Measurements from ENCODE around the gene PRDM10.

The PRDM10 gene

GRCh38 chr11:129935723-129936122 is 66.9 kb downstream of the PRDM10 start:
- Histone ChIP-seq H4K20me1 (ENCODE audit: insufficient read depth, low read length) (no peaks in the 10 kb centered on the region), H3K27ac (ENCODE audit: low read depth, low read length, poor library complexity, severe bottlenecking) (no peak overlapping the region), H3F3A (ENCODE audit: insufficient read depth, low read length) (no peaks in the 10 kb centered on the region), H3K36me3 (ENCODE audit: insufficient read depth, low read length) (peaks cover 91% of the 10 kb centered on the region), H3K4me1 (ENCODE audit: insufficient read depth, low read length, severe bottlenecking) (peaks cover 15% of the 10 kb centered on the region), H3K4me3 (ENCODE audit: low read depth, low read length, poor library complexity, severe bottlenecking) (no peak overlapping the region), H3K79me2 (ENCODE audit: insufficient read depth, low read length) (no peaks in the 10 kb centered on the region), H2AFZ (ENCODE audit: low read length) (no peak overlapping the region), H3K27me3 (ENCODE audit: insufficient read depth, low read length) (no peaks in the 10 kb centered on the region), H3K9me3 (ENCODE audit: low read length) (no peaks in the 10 kb centered on the region), H3K9me2 (ENCODE audit: low read depth, low read length) (no peaks in the 10 kb centered on the region), H3K4me2 (ENCODE audit: low read length) (no peak overlapping the region), H3K9ac (ENCODE audit: low read length) (no peak overlapping the region)
- TF ChIP-seq EZH2 (IDR thresholded peaks at IDR 0.05; ENCODE audit: borderline replicate concordance, low read length) (no peak), CTCF (IDR thresholded peaks at IDR 0.05; ENCODE audit: low read length) (no peak)

- Histone ChIP-seq H3K79me2 (ENCODE audit: insufficient read depth, low read length) (no peaks in the 10 kb centered on the region; the same call in 1 of the 2 replicates), H3K9me3 (ENCODE audit: low read length) (no peaks in the 10 kb centered on the region), H3K27me3 (ENCODE audit: insufficient read depth, low read length) (no peaks in the 10 kb centered on the region), H3K36me3 (ENCODE audit: insufficient read depth, low read length) (peaks cover 92% of the 10 kb centered on the region), H2AFZ (ENCODE audit: low read length) (no peak overlapping the region), H3K9ac (ENCODE audit: low read length) (no peak overlapping the region), H3K4me1 (ENCODE audit: insufficient read depth, low read length, severe bottlenecking) (no peaks in the 10 kb centered on the region), H4K20me1 (ENCODE audit: insufficient read depth, low read length) (no peaks in the 10 kb centered on the region), H3K27ac (ENCODE audit: low read depth, low read length, poor library complexity, severe bottlenecking) (no peak overlapping the region), H3K4me2 (ENCODE audit: low read length) (no peak overlapping the region), H3K9me2 (ENCODE audit: low read depth, low read length) (no peaks in the 10 kb centered on the region), H3K4me3 (ENCODE audit: low read depth, low read length, poor library complexity, severe bottlenecking) (no peak overlapping the region), H3F3A (ENCODE audit: insufficient read depth, low read length) (no peaks in the 10 kb centered on the region)
- TF ChIP-seq CTCF (IDR thresholded peaks at IDR 0.05; ENCODE audit: low read length) (no peak), EZH2 (IDR thresholded peaks at IDR 0.05; ENCODE audit: borderline replicate concordance, low read length) (no peak)
Measured at GRCh38 chr11:129933891-129934290, 68.7 kb downstream of the PRDM10 start.

GRCh38 chr11:129933262-129933661 is 69.4 kb downstream of the PRDM10 start:
- no peaks in the 10 kb centered on the region for H3F3A ChIP-seq (ENCODE audit: insufficient read depth, low read length)
- no peaks in the 10 kb centered on the region; the same call in 1 of the 2 replicates for H3K79me2 ChIP-seq (ENCODE audit: insufficient read depth, low read length)
- H3K36me3 ChIP-seq (ENCODE audit: insufficient read depth, low read length): peaks cover 92% of the 10 kb centered on the region
- no peak overlapping the region for H2AFZ ChIP-seq (ENCODE audit: low read length)
- no peaks in the 10 kb centered on the region for H3K4me1 ChIP-seq (ENCODE audit: insufficient read depth, low read length, severe bottlenecking)
- H3K27ac ChIP-seq (ENCODE audit: low read depth, low read length, poor library complexity, severe bottlenecking): no peak overlapping the region
- H3K4me3 ChIP-seq (ENCODE audit: low read depth, low read length, poor library complexity, severe bottlenecking): no peak overlapping the region
- H3K9me3 ChIP-seq (ENCODE audit: low read length): no peaks in the 10 kb centered on the region
- H3K4me2 ChIP-seq (ENCODE audit: low read length): no peak overlapping the region
- H3K9ac ChIP-seq (ENCODE audit: low read length): no peak overlapping the region
- no peaks in the 10 kb centered on the region for H4K20me1 ChIP-seq (ENCODE audit: insufficient read depth, low read length)
- no peak for TF ChIP-seq CTCF (IDR thresholded peaks at IDR 0.05; ENCODE audit: low read length)
- no peak for TF ChIP-seq EZH2 (IDR thresholded peaks at IDR 0.05; ENCODE audit: borderline replicate concordance, low read length)
- no peaks in the 10 kb centered on the region for H3K9me2 ChIP-seq (ENCODE audit: low read depth, low read length)
- H3K27me3 ChIP-seq (ENCODE audit: insufficient read depth, low read length): no peaks in the 10 kb centered on the region

Data from OCI-LY1 (cell line).